HG03342 (cell line): Measurements from ENCODE around the gene SLC35A2.
A peak's percentile ranks its signal among the peaks of the same experiment; 100 is the strongest.

ENCODE experiments used
- ATAC-seq: cut with Tn5 transposase; IDR thresholded peaks from one replicate; pipeline ENCODE4 v1.9.1; 2021; ENCODE audit warnings: mild to moderate bottlenecking, moderate library complexity; ENCODE audit not compliant: unreplicated experiment

SLC35A2 gene

DNA sequence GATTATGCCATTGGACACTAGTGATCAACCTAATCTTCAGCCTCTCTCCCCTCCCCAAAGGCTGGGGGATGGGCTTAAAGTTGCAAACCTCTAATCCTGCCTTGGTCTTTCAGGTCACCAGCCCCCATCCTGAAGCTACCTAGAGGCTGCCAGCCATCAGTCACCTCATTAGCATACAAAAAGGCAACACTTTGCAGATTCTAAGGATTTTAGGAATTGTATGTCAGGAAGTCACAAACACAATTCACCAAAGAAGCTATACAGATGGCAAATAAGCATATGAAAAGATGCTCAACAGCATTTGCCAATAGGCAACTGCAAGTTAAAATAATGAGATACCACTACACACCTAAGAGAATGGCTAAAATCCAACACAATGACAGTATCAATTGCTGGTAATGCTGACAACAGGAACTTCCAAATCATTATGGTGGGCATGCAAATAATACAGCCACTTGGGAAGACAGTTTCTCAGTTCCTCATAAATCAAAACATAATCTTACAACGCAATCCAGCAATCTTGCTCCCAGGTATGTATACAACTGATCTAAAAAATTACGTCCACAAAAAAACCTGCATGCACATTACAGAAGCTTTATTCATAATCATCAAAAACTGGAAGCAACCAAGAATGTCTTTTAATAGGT is 16.4 kb upstream of the SLC35A2 start:
- no peak for ATAC-seq

DNA sequence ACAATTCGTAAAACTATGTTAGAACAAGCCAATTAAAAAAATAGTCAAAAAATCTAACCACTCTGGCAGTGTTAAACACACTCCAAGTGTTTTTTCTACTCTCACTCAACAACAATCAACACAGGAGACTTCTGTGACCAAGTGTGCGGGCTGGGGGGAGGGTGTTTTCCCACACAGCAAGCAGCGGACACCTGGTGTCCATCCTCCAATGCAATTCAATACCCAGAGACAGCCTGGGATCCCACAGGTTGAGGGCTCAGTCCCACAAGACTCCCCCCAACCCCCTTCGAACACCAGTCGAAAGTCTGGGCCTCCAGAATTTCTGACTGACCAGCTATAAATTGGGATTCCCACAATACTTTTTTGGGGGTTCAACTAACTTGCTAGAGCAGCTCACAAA is 15.7 kb upstream of the SLC35A2 start:
- no peak for ATAC-seq

DNA sequence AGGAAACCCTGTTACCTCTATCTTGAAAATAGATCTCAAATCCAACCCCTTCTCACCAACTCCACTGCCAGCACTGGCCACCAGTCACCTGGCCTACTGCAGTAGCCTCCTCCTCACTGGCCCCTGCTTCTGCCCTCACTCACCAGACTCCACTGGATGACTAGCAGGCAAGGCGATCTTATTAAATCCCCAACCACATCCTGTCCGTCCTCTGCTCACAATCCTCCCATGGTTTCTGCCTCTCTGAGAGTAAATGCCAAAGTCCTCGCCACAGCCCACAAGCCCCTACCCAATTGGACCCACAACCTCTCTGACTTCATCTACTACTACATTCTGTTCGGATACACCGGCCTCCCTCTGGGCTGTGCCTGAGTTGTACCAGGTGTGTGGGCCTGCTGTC is 12.8 kb upstream of the SLC35A2 start:
- no peak for ATAC-seq

DNA sequence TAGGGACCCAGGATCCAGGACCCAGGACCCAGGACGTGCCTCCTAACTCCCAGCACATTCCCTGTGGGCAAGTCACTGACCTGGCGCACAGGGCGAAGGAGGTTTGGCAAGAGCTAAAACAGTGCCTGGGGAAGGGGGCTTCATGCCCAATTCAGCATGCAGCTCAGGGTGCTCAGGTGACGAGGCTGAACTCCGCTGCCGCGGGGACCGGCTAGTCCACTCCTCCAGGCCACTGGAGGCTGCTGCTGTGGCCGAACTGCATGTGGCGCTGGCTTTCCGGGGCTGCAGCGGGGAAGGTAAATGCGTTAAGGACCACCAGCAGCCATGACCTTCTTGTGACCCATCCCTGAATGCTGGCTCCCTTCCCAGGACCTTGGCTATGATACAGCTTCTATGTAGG is 12.3 kb upstream of the SLC35A2 start:
- no peak for ATAC-seq

DNA sequence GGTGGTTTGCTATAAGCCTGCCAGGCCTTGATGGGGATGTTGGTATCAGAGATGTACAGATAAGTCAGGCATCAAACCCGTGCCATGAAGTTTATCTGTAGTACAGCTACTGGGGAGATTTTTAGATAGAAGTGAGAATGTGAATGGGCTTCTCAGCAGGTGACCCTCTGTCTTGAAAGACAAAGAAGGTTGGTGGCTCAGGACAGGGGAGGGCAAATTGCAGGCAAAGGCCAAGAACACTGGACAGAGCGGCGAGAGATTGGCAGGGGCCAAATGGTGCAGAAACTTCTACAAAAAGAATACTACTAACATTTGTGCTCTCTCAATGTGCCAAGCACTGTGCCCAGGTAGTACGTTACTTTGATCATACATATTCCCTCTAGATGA is 9.3 kb upstream of the SLC35A2 start:
- ATAC-seq, result no peak

DNA sequence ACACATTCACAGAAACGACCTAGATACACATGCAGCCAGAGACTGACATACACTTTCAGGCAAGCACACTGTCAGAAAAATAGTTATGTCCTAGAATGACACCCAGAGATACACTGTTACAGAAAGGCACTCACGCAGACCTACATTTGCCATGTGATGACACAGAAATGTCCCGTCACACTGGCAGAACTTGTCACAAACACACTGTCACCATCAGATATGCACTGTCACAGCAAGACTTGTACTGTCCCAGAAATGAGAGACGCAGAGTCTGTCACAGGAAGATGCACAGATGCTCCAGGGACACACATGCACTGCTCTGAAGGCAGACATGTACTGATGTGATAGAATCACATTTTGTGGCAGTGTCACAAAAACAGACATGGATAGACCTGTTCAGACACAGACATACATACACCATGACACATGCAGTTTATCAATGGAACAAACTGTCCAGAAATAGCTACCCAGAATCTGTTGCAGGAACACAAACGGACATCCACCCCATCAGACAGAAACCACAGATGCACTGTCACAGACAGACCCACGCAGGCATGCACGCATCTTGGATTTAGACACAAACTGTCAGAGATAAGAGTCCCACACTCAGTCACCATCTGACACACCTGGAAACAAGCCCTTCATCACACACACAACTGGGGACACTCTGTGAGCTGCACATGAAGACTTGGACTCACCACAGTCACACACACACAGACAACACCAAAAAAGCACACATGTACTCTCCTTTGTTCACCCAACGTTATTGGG is 8.7 kb upstream of the SLC35A2 start:
- no peak for ATAC-seq

DNA sequence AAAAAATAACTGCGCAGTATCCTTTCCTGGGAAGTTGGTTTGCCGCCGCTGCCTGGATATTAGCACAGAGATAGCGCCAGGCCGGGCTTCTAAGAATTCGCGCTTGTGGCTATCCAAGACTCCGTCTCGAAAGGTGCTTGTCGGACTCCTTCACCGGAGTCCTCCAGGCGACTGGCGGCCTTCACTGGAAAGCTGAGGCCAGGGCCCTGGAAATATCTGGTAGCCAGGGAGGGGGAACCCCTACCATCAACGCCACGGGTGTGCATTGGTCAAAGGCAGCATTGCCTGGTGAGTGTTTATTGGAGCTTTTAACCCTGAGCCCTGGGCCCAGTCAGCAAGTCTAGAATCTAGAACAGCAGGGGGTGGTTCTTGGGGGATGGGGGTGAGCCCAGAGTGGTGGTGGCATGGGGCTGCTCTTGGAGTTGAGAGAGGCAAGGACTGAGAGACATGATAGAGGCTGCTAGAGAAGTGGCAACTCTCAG is 8.0 kb upstream of the SLC35A2 start:
- no peak for ATAC-seq

DNA sequence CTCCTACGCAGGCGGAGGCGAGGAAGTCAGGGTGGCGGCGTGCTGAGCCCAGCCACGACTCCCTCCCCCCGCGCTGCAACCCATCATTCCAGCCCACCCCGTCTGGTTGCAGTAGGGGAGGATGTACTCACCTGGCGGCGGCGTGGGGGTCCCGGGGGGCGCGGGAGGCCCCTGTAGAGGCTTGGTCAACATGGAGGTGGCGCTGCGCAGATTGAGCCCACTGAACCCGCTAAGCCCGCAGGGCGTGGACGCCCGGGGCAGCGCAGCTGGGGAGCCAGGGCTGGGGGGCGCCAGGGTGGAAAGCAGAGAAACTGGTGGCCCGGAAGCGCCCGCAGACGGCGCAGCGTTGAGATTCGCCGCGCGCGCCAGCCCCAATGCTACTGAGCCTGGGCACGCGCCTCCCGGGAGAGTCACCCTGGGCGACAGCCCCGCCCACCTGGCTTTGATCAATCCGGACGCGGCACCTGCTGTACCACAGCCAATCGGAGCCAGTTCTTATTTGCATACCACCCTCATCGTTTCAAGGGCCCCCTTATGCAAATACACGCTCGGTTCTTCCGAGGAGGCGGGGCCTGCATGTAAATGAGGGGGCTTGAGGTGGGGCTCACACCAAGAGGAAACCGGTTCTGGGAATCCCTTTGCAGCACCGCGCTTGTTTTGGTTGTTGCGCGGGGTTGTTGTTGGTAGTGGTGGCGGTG is 7.3 kb upstream of the SLC35A2 start, which contains the start of gene PIM2:
Gene PIM2, minus strand, starts transcription at position 382 of the 698 bp plus-strand sequence. Its CDS starts 190 bp downstream, at position 192.
- ATAC-seq, result peak; percentile 69

DNA sequence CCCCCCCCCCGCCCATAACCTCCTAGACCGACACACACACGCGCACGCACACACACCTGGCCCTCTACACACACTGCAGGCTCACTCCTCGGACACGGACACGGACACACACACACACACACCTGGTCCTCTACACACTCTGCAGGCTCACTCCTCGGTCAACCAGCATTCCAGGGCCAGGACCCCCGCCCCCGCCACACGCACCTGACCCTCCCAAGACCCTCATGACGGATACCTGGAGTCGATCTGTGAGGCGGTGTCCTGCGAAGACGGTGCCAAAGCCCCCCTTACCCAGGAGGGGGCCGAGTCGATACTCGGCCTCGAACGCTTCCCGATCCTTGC is 6.8 kb upstream of the SLC35A2 start:
- ATAC-seq, result no peak

DNA sequence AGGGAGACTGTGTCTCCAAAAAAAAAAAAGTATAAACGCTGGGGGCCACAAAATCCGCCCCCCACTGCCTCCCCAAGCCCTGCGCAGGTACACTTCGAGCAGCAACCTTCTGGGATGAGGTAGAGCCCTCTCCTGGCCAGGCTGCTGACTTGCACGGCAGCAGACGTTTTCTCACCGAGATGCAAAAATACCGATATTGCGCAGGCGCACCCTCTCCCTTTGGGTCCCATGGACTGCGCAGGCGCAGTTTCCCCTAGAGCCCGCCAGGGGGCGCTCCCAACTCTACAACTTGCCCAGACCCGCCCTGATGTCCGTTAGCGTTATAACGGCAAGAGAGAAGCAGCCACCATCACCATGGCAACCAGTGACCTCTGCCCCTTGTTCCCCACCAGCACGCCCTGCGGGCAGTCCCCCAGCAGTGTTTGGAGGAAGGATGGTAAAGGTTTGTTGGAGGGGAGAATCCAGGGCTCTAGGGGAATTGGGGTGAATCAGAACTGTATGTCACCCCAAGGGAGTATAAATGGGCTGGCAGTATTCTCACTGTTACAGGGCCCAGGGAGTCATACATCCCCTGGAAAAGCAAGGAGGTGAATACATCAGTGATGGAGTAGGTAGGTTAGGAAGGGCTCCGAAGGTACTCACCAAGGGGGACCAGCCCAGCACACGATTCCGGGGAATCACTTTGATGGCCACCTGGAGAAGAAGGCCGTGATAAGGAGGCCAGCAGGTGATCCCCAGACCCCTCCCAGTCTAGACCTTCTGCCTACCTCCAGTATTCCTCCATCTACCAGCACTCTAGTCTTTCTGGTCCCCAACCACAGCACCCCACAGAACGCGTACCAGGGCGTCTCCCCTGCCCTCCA is 5.9 kb upstream of the SLC35A2 start:
- ATAC-seq, result peak; percentile 41

DNA sequence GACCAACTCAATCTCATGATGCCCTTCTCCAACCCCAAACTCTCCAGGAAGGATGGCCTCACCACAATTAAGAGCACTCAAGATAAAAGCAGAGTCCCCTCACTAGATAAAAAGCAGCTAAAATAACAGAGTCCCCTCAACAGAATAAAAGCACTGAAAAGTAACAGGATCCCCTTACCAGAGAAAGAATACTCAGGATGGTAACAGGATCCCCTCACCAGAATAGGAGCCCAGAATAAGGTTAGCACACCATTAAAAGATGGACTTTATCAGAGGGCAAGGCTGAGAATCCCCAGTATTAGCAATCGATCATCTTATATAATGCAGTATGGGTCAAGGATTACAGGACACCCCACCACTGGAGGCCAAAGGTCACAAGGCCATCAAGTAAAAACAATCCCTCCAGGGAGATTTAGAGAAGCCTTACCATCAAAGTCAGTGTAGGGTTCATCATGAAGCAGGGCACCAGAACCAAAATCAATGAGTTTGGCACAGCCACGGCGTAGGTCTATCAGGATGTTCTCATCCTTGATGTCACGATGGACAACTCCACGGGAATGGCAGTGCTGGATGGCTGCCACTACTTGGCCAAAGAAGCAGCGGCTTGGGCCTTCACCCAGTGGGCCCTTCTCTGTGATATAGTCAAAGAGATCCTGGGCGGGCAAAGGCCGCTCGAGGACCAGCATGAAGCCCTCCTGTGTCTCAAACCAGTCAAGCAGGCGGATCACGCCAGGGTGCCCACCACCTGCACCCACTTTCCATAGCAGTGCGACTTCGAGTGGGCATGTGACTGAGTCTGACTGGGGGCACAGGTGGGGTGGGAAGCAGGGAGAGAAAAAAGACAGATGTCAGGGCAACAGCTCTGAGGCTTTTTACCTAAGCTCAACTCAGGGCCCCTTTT is 3.4 kb upstream of the SLC35A2 start:
- no peak for ATAC-seq

DNA sequence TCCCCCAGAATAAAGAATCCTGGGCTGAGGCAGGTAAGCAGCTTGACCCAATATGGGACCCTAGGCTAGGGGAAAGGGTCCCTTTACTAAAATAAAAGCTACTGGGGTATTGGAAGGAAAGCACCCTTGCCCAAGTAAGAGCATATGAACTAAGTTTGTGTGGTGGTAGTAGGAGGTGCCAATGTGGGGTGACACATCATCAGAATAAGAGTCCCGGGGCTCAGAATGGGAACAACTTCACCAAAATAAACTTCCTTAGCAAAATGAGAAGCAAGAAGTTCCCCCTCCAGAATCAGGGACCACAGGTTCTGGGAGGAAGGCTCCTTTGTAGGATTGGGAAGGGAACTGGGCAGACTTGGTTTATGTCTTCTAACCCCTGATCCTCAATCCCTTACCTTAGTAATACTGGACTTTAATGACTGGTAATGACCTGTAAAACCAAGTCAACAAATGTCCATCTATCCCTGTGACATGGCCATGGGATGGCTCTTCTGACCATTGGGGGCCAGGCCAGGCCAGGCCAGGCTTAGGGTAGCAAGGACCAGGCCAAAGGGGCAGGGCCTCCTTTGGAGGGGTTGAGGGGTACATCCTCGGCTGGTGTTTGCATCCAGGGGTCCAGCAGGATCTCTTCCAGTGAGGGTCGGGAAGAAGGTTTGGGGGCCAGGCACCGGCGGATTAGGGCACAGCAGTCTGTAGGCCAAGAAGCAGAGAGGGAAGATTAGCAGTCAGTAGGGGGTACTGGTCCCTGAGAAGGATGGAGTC is 2.3 kb upstream of the SLC35A2 start:
- no peak for ATAC-seq

DNA sequence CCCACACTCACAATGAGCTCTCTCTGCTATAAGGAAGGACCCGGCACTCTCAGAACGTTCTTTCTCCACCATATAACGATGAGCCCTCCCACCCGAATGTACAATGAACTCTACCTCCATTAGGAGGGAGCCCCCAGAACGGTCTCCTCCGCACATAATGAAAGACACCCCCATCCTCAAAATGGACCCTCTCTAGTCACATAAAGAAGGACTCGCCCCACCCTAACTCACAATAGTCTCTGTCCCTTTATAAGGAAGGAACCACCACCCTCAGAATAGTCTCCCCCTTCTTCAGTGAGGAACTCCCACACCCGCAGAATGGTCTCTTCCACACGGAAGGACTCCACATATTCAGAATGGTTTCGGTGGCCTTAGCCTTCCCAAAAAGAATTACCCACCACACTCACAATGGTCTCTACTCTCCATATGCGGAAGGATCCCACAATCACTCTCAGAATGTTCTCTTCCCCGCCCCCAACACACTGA is 477 bp downstream of the SLC35A2 start:
- ATAC-seq, result no peak

DNA sequence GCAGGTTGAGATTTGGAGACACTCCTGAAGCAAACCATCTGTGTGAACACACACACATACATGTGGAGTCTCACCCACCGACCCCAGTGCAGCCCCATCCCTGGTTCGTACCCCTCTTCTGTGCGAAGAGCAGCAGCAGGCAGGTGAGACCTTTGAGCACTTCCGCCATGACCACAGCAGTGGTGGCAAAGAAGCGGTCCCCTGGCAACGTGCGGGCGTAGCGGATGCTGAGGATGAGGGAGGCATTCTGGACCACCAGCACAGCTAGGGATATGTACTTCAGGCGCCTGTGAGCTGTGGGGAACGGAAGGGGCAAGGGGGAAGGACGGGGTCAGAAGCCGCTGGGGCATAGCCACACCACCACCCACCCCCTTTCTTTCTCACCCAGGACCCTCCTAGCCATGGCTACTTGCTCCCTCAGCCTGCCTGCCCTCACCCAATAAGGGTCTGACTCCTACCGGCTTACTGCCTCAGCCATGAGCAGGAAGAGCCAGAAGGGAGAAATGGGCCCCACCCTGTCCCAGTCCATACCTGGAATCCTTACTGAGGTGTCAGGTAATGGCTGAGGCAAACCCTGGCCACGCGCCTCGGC is 1.6 kb downstream of the SLC35A2 start:
- no peak for ATAC-seq

DNA sequence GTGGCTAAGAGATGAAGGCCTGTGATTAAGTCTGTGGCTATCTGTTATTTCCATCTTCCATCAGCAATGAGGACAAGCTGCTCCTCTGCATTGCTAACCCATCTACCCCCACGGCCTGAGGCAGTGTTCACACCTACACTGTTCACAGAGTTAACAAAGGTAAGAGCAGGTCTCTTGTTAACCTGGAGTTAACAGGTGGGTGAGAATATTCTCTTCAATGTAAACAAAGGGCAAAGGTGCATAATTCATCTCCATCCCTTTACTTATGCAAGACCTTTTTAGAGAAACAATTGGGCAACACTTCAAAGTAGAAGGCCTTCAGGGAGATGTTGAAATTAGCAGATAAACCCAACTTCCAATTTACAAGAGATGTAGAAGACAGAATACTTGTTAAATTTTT is 2.8 kb downstream of the SLC35A2 start:
- ATAC-seq, result no peak

DNA sequence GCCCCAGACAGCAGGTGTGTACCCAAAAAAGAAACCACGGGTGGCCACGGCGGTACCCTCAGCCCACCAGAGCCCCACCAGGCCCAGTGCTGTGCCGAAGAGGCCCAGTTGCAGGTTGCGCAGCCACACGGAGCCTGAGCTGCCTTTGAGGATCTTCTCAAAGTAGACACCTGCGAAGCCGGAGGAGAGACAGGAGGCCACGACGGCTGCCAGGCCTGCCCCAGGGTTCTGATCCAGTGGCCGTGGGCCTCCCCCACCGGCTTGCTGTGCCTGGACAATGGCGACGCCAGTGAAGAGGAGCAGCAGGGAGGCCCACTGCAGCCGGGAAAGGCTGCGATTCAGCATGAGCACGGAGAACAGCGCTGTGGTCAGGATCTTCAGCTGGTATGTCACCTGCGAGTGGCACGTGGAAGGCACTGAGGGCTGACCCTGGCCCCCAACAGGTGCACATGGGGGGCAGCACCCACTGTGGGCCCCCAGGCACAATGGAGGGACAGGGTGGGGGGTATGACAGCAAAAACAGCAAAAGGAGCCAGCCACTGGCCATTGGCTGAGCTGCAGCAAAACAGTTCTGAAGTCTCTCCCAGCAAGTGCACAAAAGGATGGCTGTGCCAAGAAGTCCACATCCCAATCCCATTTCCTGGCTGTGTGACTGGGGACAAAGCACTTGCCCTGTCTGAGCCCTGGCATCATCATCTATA is 6.2 kb downstream of the SLC35A2 start:
- no peak for ATAC-seq

DNA sequence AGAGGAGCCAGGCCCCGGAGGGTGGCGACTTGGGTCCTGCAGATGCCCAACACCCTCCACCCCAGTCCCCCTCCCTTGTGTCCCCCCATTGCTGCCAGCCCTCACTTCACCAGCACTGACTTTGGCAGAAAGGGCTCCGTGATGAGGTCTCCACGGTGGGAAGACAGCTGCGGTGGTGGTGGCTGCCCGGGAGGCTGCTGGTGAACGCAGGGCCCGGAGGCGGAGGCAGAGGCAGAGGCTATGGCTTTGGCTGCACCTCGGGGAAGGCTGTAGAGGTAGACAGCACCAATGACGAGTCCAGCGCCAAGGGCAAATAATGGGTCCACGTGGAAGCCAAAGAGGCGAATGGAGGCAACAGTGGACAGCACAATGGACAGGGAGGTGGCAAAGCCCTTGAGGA is 6.8 kb downstream of the SLC35A2 start:
- ATAC-seq, result no peak

DNA sequence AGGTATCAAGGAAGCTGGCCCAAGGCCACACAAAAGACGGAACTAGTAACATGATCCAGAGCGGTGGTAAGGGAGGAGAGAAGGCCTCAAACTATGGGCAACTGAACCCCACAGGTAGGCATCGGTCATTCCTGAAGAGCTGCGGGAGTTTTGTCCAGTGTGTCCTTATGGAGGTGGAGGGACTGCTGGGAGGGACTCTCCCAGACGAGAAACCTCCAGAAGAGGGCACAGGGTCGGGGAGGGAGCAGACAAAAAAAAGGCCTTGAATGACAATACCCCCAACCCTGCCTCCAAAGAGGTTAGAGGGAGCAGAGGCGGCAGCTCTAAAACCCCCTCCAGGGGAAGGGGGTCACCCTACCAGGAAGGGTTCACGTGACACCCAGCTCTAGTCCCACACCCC is 7.3 kb downstream of the SLC35A2 start:
- ATAC-seq, result no peak
